GM23338 (cell line): ENCODE measurements around the gene MAGEA9B. TPM values are rescaled to one million over a fixed set of nuclear protein-coding genes. Genes with fewer than 3 reads are reported as not detected.
"Not testable (repeated sequence)": the region's sequence is repeated elsewhere in the genome, so short reads cannot be mapped to it uniquely, and the experiment has no call there.

Source experiments
- ATAC-seq: fragments of 200-7000 bp; cut with Tn5 transposase; 3 replicates; pipeline ENCODE4 v1.9.1; 2020
- DNase-seq: peaks from one replicate; pipeline ENCODE4 v3.0.0-alpha.2; 2015; ENCODE audit warnings: low spot score
- H2AFZ ChIP-seq: fragments of 200-600 bp; sonication (generic); 2 replicates; pipeline ENCODE4 v1.8.0; 2016; ENCODE audit warnings: antibody characterized with exemption, mild to moderate bottlenecking, moderate library complexity
- H3F3A ChIP-seq: fragments of 200-600 bp; sonication (generic); replicated peaks from 2 replicates; pipeline ENCODE4 v1.8.0; 2017; ENCODE audit warnings: antibody characterized with exemption, mixed run types, low read depth
- H3K27ac ChIP-seq: fragments of 200-600 bp; sonication (generic); 2 replicates; pipeline ENCODE4 v1.6.1; 2016; ENCODE audit warnings: low read depth
- H3K27me3 ChIP-seq: fragments of 200-600 bp; sonication (generic); 2 replicates; pipeline ENCODE4 v1.8.0; 2016; ENCODE audit warnings: mild to moderate bottlenecking, mixed run types, moderate library complexity; ENCODE audit not compliant: insufficient read depth
- H3K36me3 ChIP-seq: fragments of 200-600 bp; sonication (generic); 2 replicates; pipeline ENCODE4 v1.8.0; 2016; ENCODE audit warnings: mild to moderate bottlenecking; ENCODE audit not compliant: insufficient read depth
- H3K4me1 ChIP-seq: fragments of 200-600 bp; sonication (generic); 2 replicates; pipeline ENCODE4 v1.8.0; 2016; ENCODE audit warnings: mild to moderate bottlenecking, moderate library complexity; ENCODE audit not compliant: insufficient read depth
- H3K4me2 ChIP-seq: fragments of 200-600 bp; sonication (generic); 2 replicates; pipeline ENCODE4 v1.7.1; 2017; ENCODE audit warnings: mixed run types
- H3K4me3 ChIP-seq: fragments of 200-600 bp; sonication (generic); 2 replicates; pipeline ENCODE4 v1.6.1; 2016; ENCODE audit warnings: mixed run types
- H3K79me2 ChIP-seq: fragments of 200-600 bp; sonication (generic); replicated peaks from 2 replicates; pipeline ENCODE4 v1.8.0; 2017; ENCODE audit warnings: mild to moderate bottlenecking; ENCODE audit not compliant: insufficient read depth
- H3K9me2 ChIP-seq: fragments of 200-600 bp; sonication (generic); 2 replicates; pipeline ENCODE4 v1.8.0; 2017; ENCODE audit not compliant: insufficient read depth
- H4K20me1 ChIP-seq: fragments of 200-600 bp; sonication (generic); replicated peaks from 2 replicates; pipeline ENCODE4 v1.8.0; 2017; ENCODE audit warnings: mild to moderate bottlenecking; ENCODE audit not compliant: insufficient read depth
- H3K27ac Mint-ChIP-seq: 2 replicates; pipeline ENCODE4 v1.8.0; 2020; ENCODE audit warnings: inconsistent platforms, mild to moderate bottlenecking, moderate library complexity, mixed read lengths
- H3K27me3 Mint-ChIP-seq: 3 replicates; pipeline ENCODE4 v1.8.0; 2022; ENCODE audit warnings: low read depth, mild to moderate bottlenecking, moderate library complexity, mixed read lengths, inconsistent platforms; ENCODE audit not compliant: insufficient read depth, poor library complexity
- H3K36me3 Mint-ChIP-seq: 3 replicates; pipeline ENCODE4 v1.8.0; 2021; ENCODE audit warnings: low read depth, mild to moderate bottlenecking, inconsistent platforms, moderate library complexity, mixed read lengths
- H3K4me1 Mint-ChIP-seq: 3 replicates; pipeline ENCODE4 v1.8.0; 2020; ENCODE audit warnings: mild to moderate bottlenecking, inconsistent platforms, mixed read lengths
- H3K4me3 Mint-ChIP-seq: 3 replicates; pipeline ENCODE4 v1.8.0; 2021; ENCODE audit warnings: moderate library complexity, mild to moderate bottlenecking, inconsistent platforms, mixed read lengths
- H3K9me3 Mint-ChIP-seq: 3 replicates; pipeline ENCODE4 v1.8.0; 2020; ENCODE audit warnings: moderate library complexity, mild to moderate bottlenecking, inconsistent platforms, mixed read lengths
- CREB1 ChIP-seq: fragments of 250-450 bp; sonication (Bioruptor Pico); IDR thresholded peaks from 2 replicates; pipeline ENCODE4 v1.5.0; 2020; ENCODE audit warnings: low read depth, mild to moderate bottlenecking, moderate library complexity
- CTCF ChIP-seq, 2 experiments: fragments of 200-600 bp in 1 of 2; sonication (generic) in 1 of 2; conservative IDR thresholded peaks; 2 replicates each; pipeline versions ENCODE4 v1.5.1 to v1.6.1; 2016 to 2017; ENCODE audit warnings: antibody characterized with exemption in 2 of 2, low read depth in 2 of 2, mild to moderate bottlenecking in 2 of 2, moderate library complexity in 1 of 2
- ETS1 ChIP-seq: IDR thresholded peaks from 2 replicates; pipeline ENCODE4 v1.6.1; 2016; ENCODE audit warnings: antibody characterized with exemption
- EZH2 ChIP-seq: fragments of 200-600 bp; sonication (generic); IDR thresholded peaks from one replicate; pipeline ENCODE4 v1.8.0; 2017; ENCODE audit warnings: antibody characterized with exemption, mild to moderate bottlenecking, low read depth; ENCODE audit not compliant: unreplicated experiment
- EZH2phosphoT487 ChIP-seq: fragments of 200-600 bp; sonication (generic); IDR thresholded peaks from one replicate; pipeline ENCODE4 v1.8.1; 2018; ENCODE audit warnings: antibody characterized with exemption; ENCODE audit not compliant: unreplicated experiment
- JUNB ChIP-seq: IDR thresholded peaks from one replicate; pipeline ENCODE4 v1.6.1; 2016; ENCODE audit warnings: antibody characterized with exemption; ENCODE audit not compliant: unreplicated experiment
- NANOG ChIP-seq: IDR thresholded peaks from 2 replicates; pipeline ENCODE4 v1.6.1; 2016; ENCODE audit warnings: antibody characterized with exemption, borderline replicate concordance
- REST ChIP-seq: IDR thresholded peaks from one replicate; pipeline ENCODE4 v1.6.1; 2018; ENCODE audit warnings: antibody characterized with exemption; ENCODE audit not compliant: unreplicated experiment
- STAT1 ChIP-seq: IDR thresholded peaks from one replicate; pipeline ENCODE4 v1.6.1; 2016; ENCODE audit warnings: antibody characterized with exemption; ENCODE audit not compliant: unreplicated experiment
- ZNF114 ChIP-seq: fragments of 250-450 bp; sonication (Bioruptor Pico); IDR thresholded peaks from 2 replicates; pipeline ENCODE4 v1.5.0; 2020; ENCODE audit warnings: mild to moderate bottlenecking, moderate library complexity
- polyA plus RNA-seq: library from polyadenylated mRNA; unstranded; fragments of >200 nt; fragmentation: Nextera tagmentation; extraction: Ambion mirVana; gene quantifications from 2 replicates; pipeline ENCODE4 v1.2.1, GENCODE V29; 2016
- total RNA-seq: library from RNA; depleted of rRNA; stranded (reverse); fragments of >200 nt; shearing (Covaris generic); gene quantifications from 2 replicates; pipeline ENCODE4 v1.2.3, GENCODE V29; 2014

Gene MAGEA9B
- total and polyA plus RNA-seq, 2 experiments from 2014 or later = 0.52 TPM; not detected in 1

- TF ChIP-seq STAT1 = no peak
Measured at GRCh38 chrX:149628768-149629167, 41.5 kb upstream of the MAGEA9B start (continued).

- no peaks in the 10 kb centered on the region; the same call in 2 of the 3 replicates for H3K9me3 Mint-ChIP-seq
- H3K9me2 ChIP-seq = no peaks in the 10 kb centered on the region
- 0 out of 2 replicates have a peak, but pooled peaks cover 6% of the 10 kb centered on the region for H4K20me1 ChIP-seq
Measured at GRCh38 chrX:149628280-149628679, 41.0 kb upstream of the MAGEA9B start.

GRCh38 chrX:149626829-149627228, 39.6 kb upstream of the MAGEA9B start:
- not testable (repeated sequence) for H3K4me2 ChIP-seq, H3K4me3 ChIP-seq, H3K9me2 ChIP-seq, H3K36me3 ChIP-seq, H3K4me3 Mint-ChIP-seq, H3K27me3 ChIP-seq, H3K27ac Mint-ChIP-seq, H3F3A ChIP-seq, H4K20me1 ChIP-seq, H3K9me3 Mint-ChIP-seq, DNase-seq, ATAC-seq, H3K27ac ChIP-seq, H3K36me3 Mint-ChIP-seq, H3K27me3 Mint-ChIP-seq, H2AFZ ChIP-seq
- Histone ChIP-seq H3K79me2 (peaks cover 75% of the 10 kb centered on the region), H3K4me1 (peaks cover 17% of the 10 kb centered on the region)
- H3K4me1 Mint-ChIP-seq = peaks cover 48% of the 10 kb centered on the region

More at GRCh38 chrX:149628280-149628679, 41.0 kb upstream of the MAGEA9B start:
- no peak overlapping the region for H2AFZ ChIP-seq
- peaks cover 10% of the 10 kb centered on the region for H3K27me3 Mint-ChIP-seq
- TF ChIP-seq ETS1 (no peak), REST (no peak), EZH2 (no peak), CREB1 (no peak), CTCF (conservative IDR thresholded peaks at IDR 0.05; ENCODE audit: low read depth in 2 of 2) (no peak), JUNB (no peak), ZNF114 (CRISPR knock-in tag) (no peak), NANOG (no peak), EZH2phosphoT487 (no peak)
- no peak overlapping the region for H3K27ac Mint-ChIP-seq
- H3F3A ChIP-seq = no peaks in the 10 kb centered on the region
- H3K79me2 ChIP-seq = peaks cover 61% of the 10 kb centered on the region
- H3K4me3 Mint-ChIP-seq = no peak overlapping the region
- H3K27ac ChIP-seq = no peak overlapping the region
- peaks cover 11% of the 10 kb centered on the region for H3K27me3 ChIP-seq
- no peak overlapping the region for H3K4me2 ChIP-seq
- DNase-seq = no peak
- no peaks in the 10 kb centered on the region for H3K36me3 ChIP-seq
- no peak for ATAC-seq
- no peaks in the 10 kb centered on the region for H3K36me3 Mint-ChIP-seq
- H3K4me1 ChIP-seq = peaks cover 17% of the 10 kb centered on the region; the same call in 1 of the 2 replicates
- peaks cover 46% of the 10 kb centered on the region for H3K4me1 Mint-ChIP-seq
- no peak overlapping the region for H3K4me3 ChIP-seq

GRCh38 chrX:149619662-149620061, 32.4 kb upstream of the MAGEA9B start:
- H3K27ac ChIP-seq, H3K27me3 Mint-ChIP-seq, H3F3A ChIP-seq, H3K36me3 ChIP-seq, H3K9me3 Mint-ChIP-seq, ATAC-seq, H3K9me2 ChIP-seq, H3K4me1 ChIP-seq, H3K4me3 ChIP-seq, H3K27me3 ChIP-seq, H2AFZ ChIP-seq, H3K27ac Mint-ChIP-seq, H4K20me1 ChIP-seq, H3K4me3 Mint-ChIP-seq, H3K4me2 ChIP-seq, H3K36me3 Mint-ChIP-seq, DNase-seq: not testable (repeated sequence)
- H3K4me1 Mint-ChIP-seq = peaks cover 13% of the 10 kb centered on the region; the same call in 2 of the 3 replicates
- peaks cover 76% of the 10 kb centered on the region for H3K79me2 ChIP-seq
